ENCODE measurements around the gene CPED1.

Gene CPED1

GRCh38 chr7:121202125-121202524, 213.6 kb downstream of the CPED1 start:
- TF ChIP-seq ZNF8 (CRISPR knock-in tag; IDR thresholded peaks at IDR 0.05) (no peak), ZNF70 (CRISPR knock-in tag; IDR thresholded peaks at IDR 0.05) (no peak), OSR1 (CRISPR knock-in tag; IDR thresholded peaks at IDR 0.05) (no peak), SNAI2 (CRISPR knock-in tag; IDR thresholded peaks at IDR 0.05) (no peak), ZFP3 (CRISPR knock-in tag; IDR thresholded peaks at IDR 0.05) (no peak), ZNF565 (CRISPR knock-in tag; conservative IDR thresholded peaks at IDR 0.05; ENCODE audit: low read depth) (no peak), GLIS3 (CRISPR knock-in tag; IDR thresholded peaks at IDR 0.05) (no peak), CREB5 (CRISPR knock-in tag; IDR thresholded peaks at IDR 0.05; ENCODE audit: low read depth) (no peak), PATZ1 (CRISPR knock-in tag; IDR thresholded peaks at IDR 0.05; ENCODE audit: borderline replicate concordance) (no peak), BACH2 (CRISPR knock-in tag; IDR thresholded peaks at IDR 0.05; ENCODE audit: borderline replicate concordance) (no peak), TOX (CRISPR knock-in tag; IDR thresholded peaks at IDR 0.05; ENCODE audit: borderline replicate concordance) (no peak), RARB (CRISPR knock-in tag; IDR thresholded peaks at IDR 0.05) (no peak)
- no peak for ATAC-seq

GRCh38 chr7:121202834-121203233, 214.3 kb downstream of the CPED1 start:
- ATAC-seq = no peak
- TF ChIP-seq POU6F1 (CRISPR knock-in tag; IDR thresholded peaks at IDR 0.05; ENCODE audit: borderline replicate concordance, low read depth) (no peak), TCF4 (CRISPR knock-in tag; IDR thresholded peaks at IDR 0.05; ENCODE audit: borderline replicate concordance) (no peak), TOX (CRISPR knock-in tag; IDR thresholded peaks at IDR 0.05; ENCODE audit: borderline replicate concordance) (no peak), ZC3H10 (CRISPR knock-in tag; IDR thresholded peaks at IDR 0.05) (no peak), PPARA (CRISPR knock-in tag; IDR thresholded peaks at IDR 0.05; ENCODE audit: borderline replicate concordance) (no peak), ZNF70 (CRISPR knock-in tag; IDR thresholded peaks at IDR 0.05) (no peak), ZNF8 (CRISPR knock-in tag; IDR thresholded peaks at IDR 0.05) (no peak), ZFP3 (CRISPR knock-in tag; IDR thresholded peaks at IDR 0.05) (no peak)

- TF ChIP-seq ARNTL (CRISPR knock-in tag; IDR thresholded peaks at IDR 0.05; ENCODE audit: borderline replicate concordance, low read depth) (no peak), ISL1 (CRISPR knock-in tag; IDR thresholded peaks at IDR 0.05) (no peak), CSDC2 (CRISPR knock-in tag; IDR thresholded peaks at IDR 0.05) (no peak), ZNF8 (CRISPR knock-in tag; IDR thresholded peaks at IDR 0.05) (no peak), TSHZ2 (CRISPR knock-in tag; IDR thresholded peaks at IDR 0.05) (0 out of 2 replicates have a peak, but pooled peaks have one; percentile 29), CREB5 (CRISPR knock-in tag; IDR thresholded peaks at IDR 0.05; ENCODE audit: low read depth) (no peak), POU6F1 (CRISPR knock-in tag; IDR thresholded peaks at IDR 0.05; ENCODE audit: borderline replicate concordance, low read depth) (no peak), OSR1 (CRISPR knock-in tag; IDR thresholded peaks at IDR 0.05) (no peak), ZNF565 (CRISPR knock-in tag; conservative IDR thresholded peaks at IDR 0.05; ENCODE audit: low read depth) (no peak), TCF4 (CRISPR knock-in tag; IDR thresholded peaks at IDR 0.05; ENCODE audit: borderline replicate concordance) (no peak), ZFP3 (CRISPR knock-in tag; IDR thresholded peaks at IDR 0.05) (no peak), PPARA (CRISPR knock-in tag; IDR thresholded peaks at IDR 0.05; ENCODE audit: borderline replicate concordance) (0 out of 2 replicates have a peak, but pooled peaks have one; percentile 23), RARB (CRISPR knock-in tag; IDR thresholded peaks at IDR 0.05) (no peak)
- ATAC-seq = peak; percentile 36; the same call in 1 of the 3 replicates
Measured at GRCh38 chr7:121204537-121204936, 216.0 kb downstream of the CPED1 start.

Data from SK-N-SH treated with all-trans-retinoic acid at 6 μM for 48 hours (cell line).